Measurements from ENCODE around the gene CCDC134.
A peak's percentile ranks its signal among the peaks of the same experiment; 100 is the strongest.

The CCDC134 gene

DNA sequence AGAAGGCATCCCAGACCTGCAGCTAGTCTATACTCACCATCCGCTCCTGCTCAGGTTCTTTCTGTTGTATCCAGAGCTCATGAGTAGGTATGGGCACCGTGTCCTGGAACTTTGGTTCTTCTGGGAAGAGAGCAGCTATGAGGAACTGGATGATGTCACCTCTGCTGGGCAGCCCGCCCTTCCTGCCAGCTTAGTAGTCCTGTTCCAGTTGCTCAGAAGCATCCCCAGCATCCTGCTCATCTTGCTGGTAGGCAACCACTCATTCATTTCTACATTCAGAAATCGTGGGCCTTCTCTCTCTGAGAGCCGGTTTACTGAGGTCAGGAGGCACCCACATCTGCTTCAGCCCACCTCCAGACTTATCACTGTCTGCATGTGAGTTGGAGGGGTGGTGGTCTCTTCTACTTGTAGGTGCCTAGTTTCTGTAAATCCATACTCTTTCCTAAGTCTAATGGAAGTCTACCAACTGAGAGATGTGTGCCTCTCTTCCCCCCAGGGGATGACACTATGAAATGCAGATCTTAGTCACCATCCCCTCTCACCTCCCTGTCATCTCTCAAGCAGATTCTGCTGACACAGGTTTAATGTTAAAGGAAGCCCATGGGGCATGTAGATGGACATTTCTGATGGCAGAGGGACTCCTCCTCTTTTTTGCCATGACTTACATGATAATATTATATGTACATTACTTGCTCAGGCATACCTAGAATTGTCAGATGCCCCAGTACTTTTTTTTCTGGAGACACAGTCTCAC lies 29.6 kb upstream of the CCDC134 start:
- no peak overlapping the region for H3K4ac ChIP-seq (ENCODE audit: low read depth, low read length)
- H2BK12ac ChIP-seq (ENCODE audit: low read length) = no peak overlapping the region
- no peak overlapping the region for H4K12ac ChIP-seq (ENCODE audit: low read depth, low read length)
- peak; percentile 91 to 94 for DNase-seq
- H4K91ac ChIP-seq (ENCODE audit: low read depth, low read length) = no peak overlapping the region
- no peak overlapping the region for H3K23ac ChIP-seq (ENCODE audit: low read length)
- no peak overlapping the region for H3K4me2 ChIP-seq (ENCODE audit: low read length)
- H3K27me3 ChIP-seq (ENCODE audit: insufficient read depth, low read length) = no peaks in the 10 kb centered on the region
- no CpG with 5 or more reads among the region's 5 CpGs for WGBS (ENCODE audit: extremely low coverage, insufficient coverage, insufficient read length)
- H3K9me3 ChIP-seq (ENCODE audit: insufficient read depth, low read depth, low read length) = no peaks in the 10 kb centered on the region
- no peak overlapping the region for H4K8ac ChIP-seq (ENCODE audit: low read depth, low read length)
- H2BK5ac ChIP-seq (ENCODE audit: low read depth, low read length, poor library complexity) = no peak overlapping the region
- H3K14ac ChIP-seq (ENCODE audit: low read length) = no peak overlapping the region
- H2AFZ ChIP-seq (ENCODE audit: insufficient read depth, low read length, poor library complexity) = no peak overlapping the region
- H3K79me1 ChIP-seq (ENCODE audit: low read length) = no peaks in the 10 kb centered on the region
- no peak overlapping the region for H2AK5ac ChIP-seq (ENCODE audit: low read length)
- no peak overlapping the region for H3K27ac ChIP-seq (ENCODE audit: low read depth, low read length)
- no peak overlapping the region for H2BK120ac ChIP-seq (ENCODE audit: insufficient read depth, low read length, poor library complexity)
- no peak overlapping the region for H3K9ac ChIP-seq (ENCODE audit: low read length)
- no peak overlapping the region for H3K4me3 ChIP-seq (ENCODE audit: low read depth, low read length)
- no peak overlapping the region for H3K18ac ChIP-seq (ENCODE audit: low read length)
- no peaks in the 10 kb centered on the region for H3K79me2 ChIP-seq (ENCODE audit: control insufficient read depth, insufficient read depth, low read length, poor library complexity)
- no peaks in the 10 kb centered on the region for H3K4me1 ChIP-seq (ENCODE audit: control insufficient read depth in 1 of 2, insufficient read depth in 2 of 2, low read length in 2 of 2)
- no peaks in the 10 kb centered on the region for H3K36me3 ChIP-seq (ENCODE audit: control insufficient read depth in 1 of 2, insufficient read depth in 2 of 2, low read length in 2 of 2)

DNA sequence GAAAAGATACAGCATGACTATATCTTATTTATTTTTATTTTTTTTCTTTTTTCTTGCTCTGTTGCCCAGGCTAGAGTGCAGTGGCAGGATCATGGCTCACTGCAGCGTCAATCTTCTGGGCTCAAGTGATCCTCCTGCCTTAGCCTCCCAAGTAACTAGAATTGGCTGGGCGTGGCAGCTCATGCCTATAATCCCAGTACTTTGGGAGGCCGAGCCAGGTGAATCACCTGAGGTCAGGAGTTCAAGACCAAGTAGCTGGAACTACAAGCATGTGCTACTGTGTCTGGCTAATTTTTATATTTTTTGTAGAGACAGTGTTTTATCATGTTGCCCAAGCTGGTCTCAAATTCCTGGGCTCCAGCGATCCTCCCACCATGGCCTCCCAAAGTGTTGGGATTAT lies 28.3 kb upstream of the CCDC134 start:
- Histone ChIP-seq H4K8ac (ENCODE audit: low read depth, low read length) (no peak overlapping the region), H3K79me1 (ENCODE audit: low read length) (no peaks in the 10 kb centered on the region), H3K9ac (ENCODE audit: low read length) (no peak overlapping the region), H3K4me2 (ENCODE audit: low read length) (no peak overlapping the region), H3K27me3 (ENCODE audit: insufficient read depth, low read length) (no peaks in the 10 kb centered on the region), H3K27ac (ENCODE audit: low read depth, low read length) (no peak overlapping the region), H3K9me3 (ENCODE audit: insufficient read depth, low read depth, low read length) (no peaks in the 10 kb centered on the region), H2AFZ (ENCODE audit: insufficient read depth, low read length, poor library complexity) (no peak overlapping the region), H3K14ac (ENCODE audit: low read length) (no peak overlapping the region), H3K4ac (ENCODE audit: low read depth, low read length) (no peak overlapping the region), H2BK12ac (ENCODE audit: low read length) (no peak overlapping the region), H3K18ac (ENCODE audit: low read length) (no peak overlapping the region), H3K4me1 (ENCODE audit: control insufficient read depth in 1 of 2, insufficient read depth in 2 of 2, low read length in 2 of 2) (no peaks in the 10 kb centered on the region), H2AK5ac (ENCODE audit: low read length) (no peak overlapping the region), H4K91ac (ENCODE audit: low read depth, low read length) (no peak overlapping the region), H3K4me3 (ENCODE audit: low read depth, low read length) (no peak overlapping the region), H3K79me2 (ENCODE audit: control insufficient read depth, insufficient read depth, low read length, poor library complexity) (no peaks in the 10 kb centered on the region), H3K36me3 (ENCODE audit: control insufficient read depth in 1 of 2, insufficient read depth in 2 of 2, low read length in 2 of 2) (no peaks in the 10 kb centered on the region), H2BK5ac (ENCODE audit: low read depth, low read length, poor library complexity) (no peak overlapping the region), H3K23ac (ENCODE audit: low read length) (no peak overlapping the region), H2BK120ac (ENCODE audit: insufficient read depth, low read length, poor library complexity) (no peak overlapping the region), H4K12ac (ENCODE audit: low read depth, low read length) (no peak overlapping the region)
- WGBS (ENCODE audit: extremely low coverage, insufficient coverage, insufficient read length) = no CpG with 5 or more reads among the region's 4 CpGs
- DNase-seq = peak; percentile 64 to 66

GRCh38 chr22:41772645-41773044 lies 27.8 kb upstream of the CCDC134 start:
- Histone ChIP-seq H3K27ac (ENCODE audit: low read depth, low read length) (no peak overlapping the region), H3K27me3 (ENCODE audit: insufficient read depth, low read length) (no peaks in the 10 kb centered on the region), H3K14ac (ENCODE audit: low read length) (no peak overlapping the region), H2BK120ac (ENCODE audit: insufficient read depth, low read length, poor library complexity) (no peak overlapping the region), H3K4me1 (ENCODE audit: control insufficient read depth in 1 of 2, insufficient read depth in 2 of 2, low read length in 2 of 2) (no peaks in the 10 kb centered on the region), H3K4ac (ENCODE audit: low read depth, low read length) (no peak overlapping the region), H4K91ac (ENCODE audit: low read depth, low read length) (no peak overlapping the region), H2AFZ (ENCODE audit: insufficient read depth, low read length, poor library complexity) (no peak overlapping the region), H3K23ac (ENCODE audit: low read length) (no peak overlapping the region), H3K79me1 (ENCODE audit: low read length) (no peaks in the 10 kb centered on the region), H2AK5ac (ENCODE audit: low read length) (no peak overlapping the region), H3K4me3 (ENCODE audit: low read depth, low read length) (no peak overlapping the region), H2BK5ac (ENCODE audit: low read depth, low read length, poor library complexity) (no peak overlapping the region), H3K4me2 (ENCODE audit: low read length) (no peak overlapping the region), H3K79me2 (ENCODE audit: control insufficient read depth, insufficient read depth, low read length, poor library complexity) (no peaks in the 10 kb centered on the region), H4K12ac (ENCODE audit: low read depth, low read length) (no peak overlapping the region), H2BK12ac (ENCODE audit: low read length) (no peak overlapping the region), H3K36me3 (ENCODE audit: control insufficient read depth in 1 of 2, insufficient read depth in 2 of 2, low read length in 2 of 2) (no peaks in the 10 kb centered on the region), H3K9me3 (ENCODE audit: insufficient read depth, low read depth, low read length) (no peaks in the 10 kb centered on the region), H4K8ac (ENCODE audit: low read depth, low read length) (no peak overlapping the region), H3K9ac (ENCODE audit: low read length) (no peak overlapping the region), H3K18ac (ENCODE audit: low read length) (no peak overlapping the region)
- DNase-seq = peak in 1 of 2 donors; percentile 20

DNA sequence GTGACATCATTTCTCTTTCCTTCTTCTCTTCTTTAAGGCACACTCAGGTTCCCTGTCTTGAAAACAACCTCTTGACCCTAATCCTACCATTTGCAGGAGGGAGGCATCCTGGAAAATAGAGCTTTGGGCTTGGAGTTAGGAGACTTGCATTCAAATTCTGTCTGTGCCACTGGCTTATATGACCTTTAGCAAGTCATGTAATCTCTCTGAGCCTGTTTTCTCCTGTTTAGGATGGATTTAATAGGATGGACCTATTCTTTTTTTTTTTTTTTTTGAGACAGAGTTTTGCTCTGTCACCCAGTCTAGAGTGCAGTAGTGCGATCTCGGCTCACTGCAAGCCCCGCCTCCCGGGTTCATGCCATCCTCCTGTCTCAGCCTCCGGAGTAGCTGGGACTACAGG lies 25.1 kb upstream of the CCDC134 start:
- Histone ChIP-seq H3K36me3 (ENCODE audit: control insufficient read depth in 1 of 2, insufficient read depth in 2 of 2, low read length in 2 of 2) (no peaks in the 10 kb centered on the region), H2AFZ (ENCODE audit: insufficient read depth, low read length, poor library complexity) (no peak overlapping the region), H3K9me3 (ENCODE audit: insufficient read depth, low read depth, low read length) (no peaks in the 10 kb centered on the region), H2BK5ac (ENCODE audit: low read depth, low read length, poor library complexity) (no peak overlapping the region), H3K4me3 (ENCODE audit: low read depth, low read length) (no peak overlapping the region), H4K91ac (ENCODE audit: low read depth, low read length) (no peak overlapping the region), H3K4ac (ENCODE audit: low read depth, low read length) (no peak overlapping the region), H3K14ac (ENCODE audit: low read length) (no peak overlapping the region), H2BK12ac (ENCODE audit: low read length) (no peak overlapping the region), H2AK5ac (ENCODE audit: low read length) (no peak overlapping the region), H3K27ac (ENCODE audit: low read depth, low read length) (no peak overlapping the region), H3K27me3 (ENCODE audit: insufficient read depth, low read length) (no peaks in the 10 kb centered on the region), H3K23ac (ENCODE audit: low read length) (no peak overlapping the region), H3K4me2 (ENCODE audit: low read length) (no peak overlapping the region), H3K4me1 (ENCODE audit: control insufficient read depth in 1 of 2, insufficient read depth in 2 of 2, low read length in 2 of 2) (no peaks in the 10 kb centered on the region), H3K18ac (ENCODE audit: low read length) (no peak overlapping the region), H2BK120ac (ENCODE audit: insufficient read depth, low read length, poor library complexity) (no peak overlapping the region), H3K79me1 (ENCODE audit: low read length) (no peaks in the 10 kb centered on the region), H3K9ac (ENCODE audit: low read length) (no peak overlapping the region), H4K8ac (ENCODE audit: low read depth, low read length) (no peak overlapping the region), H3K79me2 (ENCODE audit: control insufficient read depth, insufficient read depth, low read length, poor library complexity) (no peaks in the 10 kb centered on the region), H4K12ac (ENCODE audit: low read depth, low read length) (no peak overlapping the region)
- no CpG with 5 or more reads among the region's 5 CpGs for WGBS (ENCODE audit: extremely low coverage, insufficient coverage, insufficient read length)
- DNase-seq = no peak

All from trophoblast cell (in vitro differentiated cells and primary cell).